Coronary artery (tissue), 2 donors: ENCODE data around the gene ADAMTSL5.
A peak's percentile ranks its signal among the peaks of the same experiment; 100 is the strongest.

Experiments
- DNase-seq: peaks from one replicate; pipeline ENCODE4 v3.0.0-alpha.2; 2017; ENCODE audit warnings: low spot score
- H3K27ac ChIP-seq, 2 donors: fragments of 200-600 bp; sonication (generic); one replicate each; pipeline ENCODE4 v1.5.1; 2016 to 2019
- H3K4me3 ChIP-seq: fragments of 200-600 bp; sonication (generic); 2 replicates; pipeline ENCODE4 v1.5.1; 2016; ENCODE audit warnings: mild to moderate bottlenecking, moderate library complexity
- CTCF ChIP-seq: fragments of 200-600 bp; sonication (generic); IDR thresholded peaks from one replicate; pipeline ENCODE4 v1.5.1; 2019; ENCODE audit warnings: antibody characterized with exemption

Gene ADAMTSL5

GRCh38 chr19:1527650-1528309 lies 15.0 kb upstream of the ADAMTSL5 start:
- Histone ChIP-seq H3K4me3 (no peak overlapping the region), H3K27ac (no peak overlapping the region)
- no peak for DNase-seq
- TF ChIP-seq CTCF: no peak

GRCh38 chr19:1526979-1527649 lies 14.3 kb upstream of the ADAMTSL5 start:
- no peak for DNase-seq
- no peak for TF ChIP-seq CTCF
- Histone ChIP-seq H3K27ac (no peak overlapping the region), H3K4me3 (no peak overlapping the region)

GRCh38 chr19:1526066-1526778 lies 13.4 kb upstream of the ADAMTSL5 start:
- Histone ChIP-seq H3K27ac (no peak overlapping the region), H3K4me3 (no peak overlapping the region)
- TF ChIP-seq CTCF: no peak
- DNase-seq: no peak

- H3K4me3 ChIP-seq: no peak overlapping the region
- no peak for TF ChIP-seq CTCF
- no peak for DNase-seq
- no peak overlapping the region for H3K27ac ChIP-seq
These were observed 12.5 kb upstream of the ADAMTSL5 start for GRCh38 chr19:1525343-1525742.

GRCh38 chr19:1524972-1525325 lies 12.1 kb upstream of the ADAMTSL5 start:
- TF ChIP-seq CTCF: no peak
- no peak for DNase-seq
- H3K4me3 ChIP-seq: no peak overlapping the region
- no peak overlapping the region for H3K27ac ChIP-seq

- no peak for TF ChIP-seq CTCF
- H3K4me3 ChIP-seq: peak overlapping the region; percentile 61
- no peak for DNase-seq
- no peak overlapping the region for H3K27ac ChIP-seq
These were observed 11.6 kb upstream of the ADAMTSL5 start for GRCh38 chr19:1524287-1524971.
